Measurements from ENCODE around the gene MTFP1. TPM values are rescaled to one million over a fixed set of nuclear protein-coding genes. Genes with fewer than 3 reads are reported as not detected.

The MTFP1 gene
- total and polyA plus RNA-seq, 9 of the 15 experiments (the other 6 are each of a cell fraction or from before 2014, with no cell fraction given), result 10.7 to 52.0 (median 30.1) TPM

GRCh38 chr22:30390974-30391691 is 34.4 kb upstream of the MTFP1 start (continued):
- TF ChIP-seq MNT (conservative IDR thresholded peaks at IDR 0.05), result peak in 1 of 2 experiments; percentile 36; a peak in 1 of 4 replicates
- TF ChIP-seq POLR3G (IDR thresholded peaks at IDR 0.05; ENCODE audit: extremely low read depth, insufficient read length, insufficient replicate concordance), result no peak
- no peak for TF ChIP-seq ZBTB9 (CRISPR knock-in tag; IDR thresholded peaks at IDR 0.05)
- TF ChIP-seq KDM5B (IDR thresholded peaks at IDR 0.05; ENCODE audit: insufficient replicate concordance, low read depth, low read length), result no peak
- no peak for TF ChIP-seq ZNF263 (CRISPR knock-in tag; IDR thresholded peaks at IDR 0.05; ENCODE audit: borderline replicate concordance)
- no peak for TF ChIP-seq HMG20B (CRISPR knock-in tag; IDR thresholded peaks at IDR 0.05)
- peak; percentile 44 for TF ChIP-seq ZFX (CRISPR knock-in tag; IDR thresholded peaks at IDR 0.05)
- TF ChIP-seq MLLT1 (IDR thresholded peaks at IDR 0.05), result no peak
- no peak for TF ChIP-seq CBFA2T2 (conservative IDR thresholded peaks at IDR 0.05)
- TF ChIP-seq BHLHE40 (IDR thresholded peaks at IDR 0.05; ENCODE audit: low read length), result no peak
- TF ChIP-seq RAD21 (CRISPR knock-in tag; conservative IDR thresholded peaks at IDR 0.05 in 1 of 2, IDR thresholded peaks at IDR 0.05 in 1 of 2), result peak; percentile 75 to 91
- TF ChIP-seq ZBTB33 (CRISPR knock-in tag; IDR thresholded peaks at IDR 0.05), result peak; percentile 27; the same call in 1 of the 2 replicates
- TF ChIP-seq FOXM1 (IDR thresholded peaks at IDR 0.05; ENCODE audit: low read depth), result no peak
- no peak for TF ChIP-seq FOXM1 (CRISPR knock-in tag; IDR thresholded peaks at IDR 0.05; ENCODE audit: low read depth)
- 0 out of 2 replicates have a peak, but pooled peaks have one; percentile 28 for TF ChIP-seq MTA3 (IDR thresholded peaks at IDR 0.05; ENCODE audit: borderline replicate concordance)
- peak; percentile 76 for TF ChIP-seq ARID2 (IDR thresholded peaks at IDR 0.05)
- TF ChIP-seq ZNF197 (CRISPR knock-in tag; IDR thresholded peaks at IDR 0.05; ENCODE audit: low read depth), result no peak
